Transverse colon (tissue), 3 donors: Measurements from ENCODE around the gene UVRAG.

Source experiments
- POLR2A ChIP-seq: fragments of 450-650 bp; IDR thresholded peaks from one replicate; pipeline ENCODE4 v1.6.1; 2016; ENCODE audit warnings: antibody characterized with exemption, mild to moderate bottlenecking, moderate library complexity
- TF ChIP-seq, protein P1 (sequence below), 5 experiments: fragments of 200-600 bp in 3 of 5; fragments of 450-650 bp in 2 of 5; sonication (generic) in 3 of 5; IDR thresholded peaks; 1 replicate in 2 of 5; 2 replicates in 3 of 5; pipeline ENCODE4 v1.5.1; 2016 to 2017; ENCODE audit warnings: antibody characterized with exemption in 5 of 5, inconsistent platforms in 3 of 5, mild to moderate bottlenecking in 2 of 5, moderate library complexity in 1 of 5

DNA sequence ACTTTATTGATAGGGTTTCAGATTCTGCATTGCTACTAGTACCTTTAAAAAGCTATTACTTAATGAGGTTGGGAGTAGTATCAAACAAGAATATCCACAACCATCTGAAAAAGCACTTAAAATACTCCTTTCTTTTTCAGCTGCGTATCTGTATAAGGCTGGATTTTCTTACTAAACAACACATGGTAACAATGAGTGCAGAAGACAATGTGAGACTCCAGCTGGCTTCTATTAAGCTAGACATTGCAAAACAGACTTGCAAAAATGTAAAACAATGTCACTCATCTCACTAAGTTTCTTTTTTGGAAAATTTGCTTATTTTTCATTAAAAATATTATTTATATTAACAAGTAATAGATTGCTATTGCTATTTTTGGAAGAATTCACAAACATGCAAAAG, 258.7 kb downstream of the UVRAG start:
- TF ChIP-seq, protein P1, sequence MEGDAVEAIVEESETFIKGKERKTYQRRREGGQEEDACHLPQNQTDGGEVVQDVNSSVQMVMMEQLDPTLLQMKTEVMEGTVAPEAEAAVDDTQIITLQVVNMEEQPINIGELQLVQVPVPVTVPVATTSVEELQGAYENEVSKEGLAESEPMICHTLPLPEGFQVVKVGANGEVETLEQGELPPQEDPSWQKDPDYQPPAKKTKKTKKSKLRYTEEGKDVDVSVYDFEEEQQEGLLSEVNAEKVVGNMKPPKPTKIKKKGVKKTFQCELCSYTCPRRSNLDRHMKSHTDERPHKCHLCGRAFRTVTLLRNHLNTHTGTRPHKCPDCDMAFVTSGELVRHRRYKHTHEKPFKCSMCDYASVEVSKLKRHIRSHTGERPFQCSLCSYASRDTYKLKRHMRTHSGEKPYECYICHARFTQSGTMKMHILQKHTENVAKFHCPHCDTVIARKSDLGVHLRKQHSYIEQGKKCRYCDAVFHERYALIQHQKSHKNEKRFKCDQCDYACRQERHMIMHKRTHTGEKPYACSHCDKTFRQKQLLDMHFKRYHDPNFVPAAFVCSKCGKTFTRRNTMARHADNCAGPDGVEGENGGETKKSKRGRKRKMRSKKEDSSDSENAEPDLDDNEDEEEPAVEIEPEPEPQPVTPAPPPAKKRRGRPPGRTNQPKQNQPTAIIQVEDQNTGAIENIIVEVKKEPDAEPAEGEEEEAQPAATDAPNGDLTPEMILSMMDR (IDR thresholded peaks at IDR 0.05) = no peak
- TF ChIP-seq POLR2A = no peak
